IPS-18a (cell line): Measurements from ENCODE around the gene LMBRD2.
"Not testable (repeated sequence)": the region's sequence is repeated elsewhere in the genome, so short reads cannot be mapped to it uniquely, and the experiment has no call there.

Experiments
- H3K27ac ChIP-seq: one replicate; pipeline ENCODE4 v1.5.1; 2013; ENCODE audit warnings: low read length
- H3K27me3 ChIP-seq: one replicate; pipeline ENCODE4 v1.6.1; 2013; ENCODE audit warnings: mild to moderate bottlenecking, low read length; ENCODE audit not compliant: control insufficient read depth, insufficient read depth
- H3K36me3 ChIP-seq: one replicate; pipeline ENCODE4 v1.6.1; 2013; ENCODE audit warnings: low read depth, low read length; ENCODE audit not compliant: control insufficient read depth
- H3K4me1 ChIP-seq: one replicate; pipeline ENCODE4 v1.6.1; 2013; ENCODE audit warnings: low read depth, low read length; ENCODE audit not compliant: control insufficient read depth
- H3K4me3 ChIP-seq: one replicate; pipeline ENCODE4 v1.5.1; 2013; ENCODE audit warnings: low read length
- H3K9ac ChIP-seq: one replicate; pipeline ENCODE4 v1.6.1; 2013; ENCODE audit warnings: mild to moderate bottlenecking, low read length, moderate library complexity
- H3K9me3 ChIP-seq: one replicate; pipeline ENCODE4 v1.6.1; 2013; ENCODE audit warnings: low read depth, low read length; ENCODE audit not compliant: control insufficient read depth

The LMBRD2 gene

GRCh38 chr5:36138900-36139683 is 12.6 kb downstream of the LMBRD2 start:
- no peak overlapping the region for H3K27ac ChIP-seq
- H3K9me3 ChIP-seq, result no peaks in the 10 kb centered on the region
- H3K9ac ChIP-seq, result no peak overlapping the region
- no peaks in the 10 kb centered on the region for H3K4me1 ChIP-seq
- no peak overlapping the region for H3K4me3 ChIP-seq
- H3K27me3 ChIP-seq, result no peaks in the 10 kb centered on the region
- H3K36me3 ChIP-seq, result no peaks in the 10 kb centered on the region

GRCh38 chr5:36136581-36136980 is 15.1 kb downstream of the LMBRD2 start:
- Histone ChIP-seq H3K9ac (no peak overlapping the region), H3K4me1 (no peaks in the 10 kb centered on the region), H3K36me3 (no peaks in the 10 kb centered on the region), H3K9me3 (no peaks in the 10 kb centered on the region), H3K27me3 (no peaks in the 10 kb centered on the region), H3K4me3 (no peak overlapping the region), H3K27ac (no peak overlapping the region)

- no peak overlapping the region for H3K9ac ChIP-seq
- no peaks in the 10 kb centered on the region for H3K36me3 ChIP-seq
Observed at GRCh38 chr5:36135988-36136387, 15.7 kb downstream of the LMBRD2 start.

GRCh38 chr5:36133009-36133408 is 18.7 kb downstream of the LMBRD2 start:
- H3K9ac ChIP-seq, H3K27ac ChIP-seq, H3K27me3 ChIP-seq, H3K36me3 ChIP-seq, H3K9me3 ChIP-seq, H3K4me3 ChIP-seq, H3K4me1 ChIP-seq: not testable (repeated sequence)

More at GRCh38 chr5:36135988-36136387, 15.7 kb downstream of the LMBRD2 start:
- Histone ChIP-seq H3K4me1 (no peaks in the 10 kb centered on the region), H3K4me3 (no peak overlapping the region), H3K9me3 (no peaks in the 10 kb centered on the region), H3K27ac (no peak overlapping the region), H3K27me3 (no peaks in the 10 kb centered on the region)

GRCh38 chr5:36129666-36130065 is 22.0 kb downstream of the LMBRD2 start:
- not testable (repeated sequence) for H3K27me3 ChIP-seq, H3K9me3 ChIP-seq, H3K9ac ChIP-seq, H3K36me3 ChIP-seq, H3K27ac ChIP-seq, H3K4me3 ChIP-seq, H3K4me1 ChIP-seq

GRCh38 chr5:36128795-36129194 is 22.9 kb downstream of the LMBRD2 start:
- Histone ChIP-seq H3K4me1 (no peaks in the 10 kb centered on the region), H3K27me3 (no peaks in the 10 kb centered on the region), H3K4me3 (no peak overlapping the region), H3K27ac (no peak overlapping the region), H3K9me3 (no peaks in the 10 kb centered on the region), H3K36me3 (no peaks in the 10 kb centered on the region), H3K9ac (no peak overlapping the region)

GRCh38 chr5:36125868-36126267 is 25.8 kb downstream of the LMBRD2 start:
- Histone ChIP-seq H3K4me3 (no peak overlapping the region), H3K9ac (no peak overlapping the region), H3K27ac (no peak overlapping the region), H3K4me1 (no peaks in the 10 kb centered on the region), H3K36me3 (no peaks in the 10 kb centered on the region), H3K27me3 (no peaks in the 10 kb centered on the region), H3K9me3 (no peaks in the 10 kb centered on the region)

GRCh38 chr5:36111238-36111637 is 40.4 kb downstream of the LMBRD2 start:
- H3K36me3 ChIP-seq, result no peaks in the 10 kb centered on the region

GRCh38 chr5:36108758-36109460 is 42.8 kb downstream of the LMBRD2 start:
- no peak overlapping the region for H3K27ac ChIP-seq
- H3K36me3 ChIP-seq, result no peaks in the 10 kb centered on the region
- no peak overlapping the region for H3K4me3 ChIP-seq

More at GRCh38 chr5:36111238-36111637, 40.4 kb downstream of the LMBRD2 start:
- H3K9me3 ChIP-seq, result no peaks in the 10 kb centered on the region
- no peak overlapping the region for H3K27ac ChIP-seq
- H3K27me3 ChIP-seq, result no peaks in the 10 kb centered on the region
- H3K9ac ChIP-seq, result no peak overlapping the region
- H3K4me1 ChIP-seq, result no peaks in the 10 kb centered on the region
- H3K4me3 ChIP-seq, result no peak overlapping the region

GRCh38 chr5:36105819-36106218 is 45.9 kb downstream of the LMBRD2 start:
- no peaks in the 10 kb centered on the region for H3K9me3 ChIP-seq
- H3K4me1 ChIP-seq, result peaks cover 9% of the 10 kb centered on the region
- no peaks in the 10 kb centered on the region for H3K27me3 ChIP-seq
- no peak overlapping the region for H3K9ac ChIP-seq
- H3K4me3 ChIP-seq, result no peak overlapping the region
- no peak overlapping the region for H3K27ac ChIP-seq
- no peaks in the 10 kb centered on the region for H3K36me3 ChIP-seq

More at GRCh38 chr5:36108758-36109460, 42.8 kb downstream of the LMBRD2 start:
- no peaks in the 10 kb centered on the region for H3K27me3 ChIP-seq
- H3K4me1 ChIP-seq, result no peaks in the 10 kb centered on the region
- H3K9ac ChIP-seq, result no peak overlapping the region
- H3K9me3 ChIP-seq, result no peaks in the 10 kb centered on the region

- Histone ChIP-seq H3K4me1 (peaks cover 18% of the 10 kb centered on the region), H3K4me3 (no peak overlapping the region), H3K9ac (no peak overlapping the region), H3K36me3 (no peaks in the 10 kb centered on the region), H3K27me3 (no peaks in the 10 kb centered on the region), H3K9me3 (no peaks in the 10 kb centered on the region), H3K27ac (no peak overlapping the region)
Observed at GRCh38 chr5:36099748-36100147, 51.9 kb downstream of the LMBRD2 start.

- H3K4me1 ChIP-seq, result peaks cover 11% of the 10 kb centered on the region
- H3K27ac ChIP-seq, result no peak overlapping the region
- no peaks in the 10 kb centered on the region for H3K9me3 ChIP-seq
- no peak overlapping the region for H3K9ac ChIP-seq
- no peak overlapping the region for H3K4me3 ChIP-seq
- no peaks in the 10 kb centered on the region for H3K27me3 ChIP-seq
- no peaks in the 10 kb centered on the region for H3K36me3 ChIP-seq
Observed at GRCh38 chr5:36096486-36096885, 55.2 kb downstream of the LMBRD2 start.
